ENCODE results near the gene CNTNAP2.

DNA sequence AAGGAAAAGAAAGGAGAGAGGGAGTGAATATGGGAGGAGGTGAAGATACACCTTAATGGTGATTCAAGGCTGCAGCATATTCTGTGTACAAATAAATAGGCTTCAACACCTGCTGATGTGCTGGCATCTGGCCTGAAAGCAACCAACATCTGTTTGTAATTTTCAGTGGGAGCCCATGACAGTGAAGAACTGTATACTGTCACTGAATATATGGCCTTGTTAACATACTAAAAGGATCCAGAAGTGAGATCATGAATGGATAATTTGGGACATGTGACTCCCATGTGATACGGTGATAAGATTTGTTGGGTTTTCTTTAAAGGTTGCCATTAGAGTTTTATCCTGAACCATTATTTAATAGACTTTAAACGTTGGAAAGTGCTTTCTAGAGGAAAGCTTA is 459.3 kb downstream of the CNTNAP2 start:
- TF ChIP-seq CTCF (conservative IDR thresholded peaks at IDR 0.05) (no peak), ZFX (IDR thresholded peaks at IDR 0.05) (no peak)

Measured in C4-2B (cell line).